Hepatocyte (in vitro differentiated cells): ENCODE results near the gene RBM38.

Experiments
- CTCF ChIP-seq: fragments of 200-600 bp; sonication (generic); IDR thresholded peaks from 2 replicates; pipeline ENCODE4 v1.5.1; 2016; ENCODE audit warnings: antibody characterized with exemption, mild to moderate bottlenecking; ENCODE audit not compliant: poor library complexity
- EZH2 ChIP-seq: fragments of 200-600 bp; sonication (generic); IDR thresholded peaks from 2 replicates; pipeline ENCODE4 v1.6.1; 2016; ENCODE audit warnings: antibody characterized with exemption, mild to moderate bottlenecking, borderline replicate concordance

- TF ChIP-seq CTCF (no peak), EZH2 (no peak)
Observed at GRCh38 chr20:57371363-57371762, 19.8 kb upstream of the RBM38 start.
